Transverse colon (tissue), 4 donors: ENCODE data around the gene CDH12. TPM values are rescaled to one million over a fixed set of nuclear protein-coding genes. Genes with fewer than 3 reads are reported as not detected.

ENCODE experiments used
- DNase-seq: peaks from one replicate; pipeline ENCODE4 v3.0.0-alpha.2; 2019
- H3K27ac ChIP-seq, 4 donors: fragments of 200-600 bp; sonication (generic); 2 replicates each; pipeline ENCODE4 v1.5.1; 2016 to 2018; ENCODE audit warnings: inconsistent platforms in 4 of 4
- H3K27me3 ChIP-seq: fragments of 200-600 bp; sonication (generic); 2 replicates; pipeline ENCODE4 v1.5.1; 2017; ENCODE audit warnings: inconsistent platforms
- H3K36me3 ChIP-seq, 4 donors: fragments of 200-600 bp; sonication (generic); 2 replicates each; pipeline ENCODE4 v1.5.1; 2017 to 2019; ENCODE audit warnings: inconsistent platforms in 4 of 4
- H3K4me1 ChIP-seq, 4 donors: fragments of 200-600 bp; sonication (generic); 2 replicates each; pipeline ENCODE4 v1.5.1; 2017 to 2020; ENCODE audit warnings: inconsistent platforms in 4 of 4
- H3K4me3 ChIP-seq, 4 donors: fragments of 200-600 bp; sonication (generic); 1 replicate in 1 of 4; 2 replicates in 3 of 4; pipeline versions ENCODE4 v1.5.1 to v1.6.1; 2017 to 2019; ENCODE audit warnings: inconsistent platforms in 4 of 4
- H3K9me3 ChIP-seq, 2 donors: fragments of 200-600 bp; sonication (generic); 2 replicates each; pipeline ENCODE4 v1.5.1; 2017 to 2019; ENCODE audit warnings: inconsistent platforms in 2 of 2
- CTCF ChIP-seq, 5 experiments: fragments of 200-600 bp in 3 of 5; fragments of 450-650 bp in 2 of 5; sonication (generic) in 3 of 5; IDR thresholded peaks; 1 replicate in 2 of 5; 2 replicates in 3 of 5; pipeline ENCODE4 v1.5.1; 2016 to 2017; ENCODE audit warnings: antibody characterized with exemption in 5 of 5, inconsistent platforms in 3 of 5, mild to moderate bottlenecking in 2 of 5, moderate library complexity in 1 of 5
- EP300 ChIP-seq: sonication (generic); formaldehyde crosslinking; IDR thresholded peaks from one replicate; pipeline ENCODE4 v1.6.1; 2017; ENCODE audit warnings: antibody characterized with exemption, low read depth
- POLR2A ChIP-seq: fragments of 450-650 bp; IDR thresholded peaks from one replicate; pipeline ENCODE4 v1.6.1; 2016; ENCODE audit warnings: antibody characterized with exemption, mild to moderate bottlenecking, moderate library complexity
- POLR2AphosphoS5 ChIP-seq, 3 donors: sonication (generic); formaldehyde crosslinking; IDR thresholded peaks; one replicate each; pipeline ENCODE4 v1.6.1; 2016; ENCODE audit warnings: antibody characterized with exemption in 3 of 3
- WGBS, 2 donors: methylation state at CpG; one replicate each; pipeline ENCODE4 v1.1.5; 2018; ENCODE audit warnings: low coverage in 1 of 2; 5-methylcytosine and 5-hydroxymethylcytosine counted together
- in situ Hi-C, 4 donors: fragments of 200-750 bp; cut with MboI; loops; one replicate each; pipeline versions ENCODE4 v1.15.0 to v1.15.1; 2017; ENCODE audit warnings: low sequenced_read_pairs in 3 of 4, low pct_ligation_motif_present in 1 of 4, low pct_unique_long_range_greater_than_20kb in 1 of 4
- intact Hi-C: fragments of 100-400 bp; cut with DNase I; formaldehyde crosslinking; loops from one replicate; pipeline ENCODE4 v1.15.1; 2023; ENCODE audit warnings: low total_unique reads
- total RNA-seq, 4 donors: library from RNA; depleted of rRNA; stranded (reverse); fragments of >200 nt; gene quantifications; one replicate each; pipeline ENCODE4 v1.1.0, GENCODE V29; 2016

The CDH12 gene
- total RNA-seq, 4 donors from 2014 or later = 0.14 TPM; not detected in 3

- intact Hi-C loops (no loop called here), in situ Hi-C loops (no loop called here)
- Histone ChIP-seq H3K4me3 (no peak overlapping the region), H3K27ac (no peak overlapping the region), H3K27me3 (no peaks in the 10 kb centered on the region), H3K9me3 (no peaks in the 10 kb centered on the region), H3K36me3 (no peaks in the 10 kb centered on the region), H3K4me1 (no peaks in the 10 kb centered on the region)
- TF ChIP-seq POLR2A = no peak
- TF ChIP-seq POLR2AphosphoS5 (IDR thresholded peaks at IDR 0.05) = no peak
- TF ChIP-seq EP300 = no peak
- TF ChIP-seq CTCF (IDR thresholded peaks at IDR 0.05) = no peak
- WGBS, 2 donors = 49% methylated on average over 3 to 5 of the region's 5 CpGs
- no peak for DNase-seq
Observed at GRCh38 chr5:21807953-21808352, 1045.2 kb downstream of the CDH12 start.

- Histone ChIP-seq H3K27ac (no peak overlapping the region), H3K9me3 (no peaks in the 10 kb centered on the region), H3K36me3 (no peaks in the 10 kb centered on the region), H3K27me3 (no peaks in the 10 kb centered on the region), H3K4me3 (no peak overlapping the region), H3K4me1 (no peaks in the 10 kb centered on the region)
- WGBS, 2 donors = 8% methylated on average over 1 of the region's 1 CpG; no CpG with 5 or more reads in 1 of the 2 donors
- in situ Hi-C loops = no loop called here
- intact Hi-C loops = no loop called here
- DNase-seq = no peak
- TF ChIP-seq POLR2A (no peak), POLR2AphosphoS5 (IDR thresholded peaks at IDR 0.05) (no peak)
Observed at GRCh38 chr5:21806943-21807342, 1046.2 kb downstream of the CDH12 start.

GRCh38 chr5:21806271-21806670 lies 1046.9 kb downstream of the CDH12 start:
- no peak overlapping the region for H3K4me3 ChIP-seq
- TF ChIP-seq POLR2A (no peak), CTCF (IDR thresholded peaks at IDR 0.05) (no peak), EP300 (no peak), POLR2AphosphoS5 (IDR thresholded peaks at IDR 0.05) (no peak)
- no peaks in the 10 kb centered on the region for H3K27me3 ChIP-seq
- no peak for DNase-seq
- no peaks in the 10 kb centered on the region for H3K9me3 ChIP-seq
- H3K4me1 ChIP-seq = no peaks in the 10 kb centered on the region
- 66 to 78% methylated on average over 3 of the region's 3 CpGs for WGBS, 2 donors
- H3K36me3 ChIP-seq = no peaks in the 10 kb centered on the region
- in situ Hi-C loops (no loop called here), intact Hi-C loops (no loop called here)
- no peak overlapping the region for H3K27ac ChIP-seq

GRCh38 chr5:21802869-21803490 lies 1050.2 kb downstream of the CDH12 start:
- WGBS, 2 donors = 21 to 30% methylated on average over 3 to 4 of the region's 4 CpGs
- no peak overlapping the region for H3K27ac ChIP-seq
- H3K4me1 ChIP-seq = no peaks in the 10 kb centered on the region
- H3K36me3 ChIP-seq = no peaks in the 10 kb centered on the region
- no peak for DNase-seq
- no peak for TF ChIP-seq POLR2A
- TF ChIP-seq CTCF (IDR thresholded peaks at IDR 0.05) = peak in 4 of 5 experiments; percentile 28 to 39 (median 30)
- no peaks in the 10 kb centered on the region for H3K27me3 ChIP-seq
- intact Hi-C loops = no loop called here
- no peaks in the 10 kb centered on the region for H3K9me3 ChIP-seq
- no peak overlapping the region for H3K4me3 ChIP-seq
- in situ Hi-C loops = no loop called here

- Histone ChIP-seq H3K4me1 (no peaks in the 10 kb centered on the region), H3K36me3 (no peaks in the 10 kb centered on the region), H3K27me3 (no peaks in the 10 kb centered on the region), H3K27ac (no peak overlapping the region), H3K9me3 (no peaks in the 10 kb centered on the region), H3K4me3 (no peak overlapping the region)
- WGBS, 2 donors = 94% methylated on average over 10 of the region's 10 CpGs
- no peak for TF ChIP-seq POLR2AphosphoS5 (IDR thresholded peaks at IDR 0.05)
- no peak for TF ChIP-seq CTCF (IDR thresholded peaks at IDR 0.05)
- no peak for TF ChIP-seq POLR2A
- no peak for TF ChIP-seq EP300
- in situ Hi-C loops (no loop called here), intact Hi-C loops (no loop called here)
- no peak for DNase-seq
Observed at GRCh38 chr5:21802100-21802499, 1051.0 kb downstream of the CDH12 start.
